Measurements from ENCODE around the gene ARL2BP. TPM values are rescaled to one million over a fixed set of nuclear protein-coding genes. Genes with fewer than 3 reads are reported as not detected.

Gene ARL2BP
- total RNA-seq, 1 donor from 2014 or later = 49.3 TPM

GRCh38 chr16:57235128-57236021 lies 9.7 kb upstream of the ARL2BP start:
- peak; percentile 19 for DNase-seq

GRCh38 chr16:57236022-57236350 lies 9.1 kb upstream of the ARL2BP start:
- DNase-seq = no peak

- DNase-seq = no peak
These were observed 6.4 kb upstream of the ARL2BP start for GRCh38 chr16:57238682-57239081.

- no peak for DNase-seq
These were observed 6.0 kb upstream of the ARL2BP start for GRCh38 chr16:57239107-57239506.

- DNase-seq = no peak
These were observed 4.2 kb upstream of the ARL2BP start for GRCh38 chr16:57240851-57241250.

- DNase-seq = no peak
These were observed 2.4 kb upstream of the ARL2BP start for GRCh38 chr16:57242650-57243049.

- no peak for DNase-seq
These were observed 644 bp upstream of the ARL2BP start for GRCh38 chr16:57244463-57244766.

- DNase-seq = no peak
These were observed 534 bp downstream of the ARL2BP start for GRCh38 chr16:57245472-57246113.

- no peak for DNase-seq
These were observed 6.3 kb downstream of the ARL2BP start for GRCh38 chr16:57251352-57251751.

- DNase-seq = no peak
These were observed 7.2 kb downstream of the ARL2BP start for GRCh38 chr16:57252148-57252721.

- no peak for DNase-seq
These were observed 8.4 kb downstream of the ARL2BP start for GRCh38 chr16:57253466-57253865.

- DNase-seq = no peak
These were observed 10.8 kb downstream of the ARL2BP start for GRCh38 chr16:57255686-57256415.

- DNase-seq = no peak
These were observed 11.7 kb downstream of the ARL2BP start for GRCh38 chr16:57256601-57257395.

GRCh38 chr16:57257455-57258070 lies 12.5 kb downstream of the ARL2BP start:
- DNase-seq = no peak

GRCh38 chr16:57258226-57258909 lies 13.3 kb downstream of the ARL2BP start:
- no peak for DNase-seq

GRCh38 chr16:57258910-57259475 lies 13.9 kb downstream of the ARL2BP start:
- no peak for DNase-seq

- peak; percentile 27 for DNase-seq
These were observed 15.4 kb downstream of the ARL2BP start for GRCh38 chr16:57260294-57260929.

- no peak for DNase-seq
These were observed 16.7 kb downstream of the ARL2BP start for GRCh38 chr16:57261806-57262205.

GRCh38 chr16:57262841-57263540 lies 17.9 kb downstream of the ARL2BP start:
- DNase-seq = no peak

Measured in tongue (tissue), 2 donors.